Urothelium cell line (cell line): ENCODE data around the gene MICAL2.

Experiments used
- DNase-seq: peaks from one replicate; pipeline ENCODE4 v3.0.0; 2011; ENCODE audit warnings: low spot score, mixed read lengths
- FAIRE-seq: peaks from 2 replicates; lab custom pipeline; 2011; peaks lifted over from hg19 to GRCh38; lab: Jason Lieb, UNC

Gene MICAL2

DNA sequence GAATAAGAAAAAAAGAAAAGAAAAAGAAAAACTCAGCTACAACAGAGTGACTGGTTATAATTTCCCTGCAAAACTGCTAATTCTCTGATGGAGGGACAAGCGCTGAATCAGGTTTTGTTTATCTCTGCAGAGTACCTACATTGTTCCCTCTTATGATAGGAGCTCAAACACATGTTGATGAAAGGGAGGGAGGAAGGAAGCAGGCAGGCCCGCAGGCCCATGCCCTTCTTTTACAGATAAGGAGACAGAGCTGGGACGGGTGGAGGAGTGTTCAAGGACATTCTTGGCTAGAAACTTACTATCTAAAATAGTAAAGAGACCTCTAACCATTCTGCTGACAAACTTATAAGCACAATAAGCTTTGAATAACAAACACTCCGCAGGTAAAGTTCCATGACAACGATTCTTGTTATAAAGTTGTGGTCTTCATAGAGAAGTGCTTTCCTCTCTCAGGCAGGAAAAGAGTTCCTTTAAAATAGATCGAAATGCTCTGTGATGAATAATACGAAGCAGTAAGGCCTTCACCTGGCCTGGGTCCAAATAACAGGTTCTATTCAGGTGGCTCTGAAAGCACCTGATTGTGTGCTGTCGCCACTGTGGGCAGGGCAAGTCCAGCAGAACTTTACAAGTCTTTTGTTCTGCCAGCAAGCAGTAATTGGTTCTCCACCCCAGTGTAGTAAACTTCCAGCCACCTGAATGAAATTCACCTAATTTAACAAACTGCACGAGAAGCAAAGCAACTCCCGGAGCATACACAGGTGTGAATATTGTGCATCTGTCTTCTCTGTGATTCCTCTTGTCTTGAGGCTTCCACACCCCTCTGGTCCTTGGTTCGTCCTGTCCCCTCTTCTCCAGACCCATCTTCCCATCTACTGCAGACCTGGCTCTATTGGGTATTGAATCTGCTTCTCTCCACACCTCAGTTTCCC, 15.3 kb upstream of the MICAL2 start:
- FAIRE-seq (no peak), DNase-seq (no peak)

DNA sequence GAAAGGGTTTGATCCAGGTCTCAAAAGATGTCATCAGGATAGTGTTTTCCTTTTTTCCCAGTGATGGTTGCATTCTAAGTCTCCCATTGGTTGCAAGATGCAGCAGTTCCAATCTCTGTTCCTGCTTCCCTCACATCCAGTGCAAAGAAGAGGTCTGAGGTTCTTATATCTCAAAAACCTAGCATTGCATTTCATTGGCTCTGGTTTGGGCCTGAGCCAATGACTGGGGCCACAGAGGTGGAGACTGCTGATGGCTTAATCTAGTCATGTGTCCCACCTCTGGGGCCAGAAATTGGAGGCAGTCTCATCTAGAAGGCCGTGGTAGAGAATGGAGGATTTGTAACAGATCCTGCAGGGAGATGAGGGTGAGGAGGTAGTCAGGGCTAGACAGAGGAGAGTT, 13.2 kb upstream of the MICAL2 start:
- FAIRE-seq (no peak), DNase-seq (no peak)

DNA sequence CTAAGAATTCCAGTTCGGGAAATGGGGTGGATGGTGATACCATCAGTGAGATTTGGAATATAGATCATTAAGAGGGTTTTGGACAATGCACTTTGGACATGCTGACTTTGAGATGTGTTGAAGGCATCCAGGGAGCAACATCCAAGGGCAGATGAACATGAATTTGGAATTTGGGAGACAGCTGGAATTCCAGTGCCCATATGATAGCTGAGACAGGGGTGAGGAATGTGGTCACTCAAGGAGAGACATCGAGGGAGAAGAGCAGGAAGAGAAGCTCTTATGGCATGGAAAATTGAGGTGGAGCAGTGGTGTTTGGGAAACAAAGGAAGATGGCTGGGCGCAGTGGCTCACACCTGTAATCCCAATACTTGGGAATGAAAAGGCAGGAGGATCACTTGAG, 11.8 kb upstream of the MICAL2 start:
- DNase-seq = no peak
- FAIRE-seq = no peak

DNA sequence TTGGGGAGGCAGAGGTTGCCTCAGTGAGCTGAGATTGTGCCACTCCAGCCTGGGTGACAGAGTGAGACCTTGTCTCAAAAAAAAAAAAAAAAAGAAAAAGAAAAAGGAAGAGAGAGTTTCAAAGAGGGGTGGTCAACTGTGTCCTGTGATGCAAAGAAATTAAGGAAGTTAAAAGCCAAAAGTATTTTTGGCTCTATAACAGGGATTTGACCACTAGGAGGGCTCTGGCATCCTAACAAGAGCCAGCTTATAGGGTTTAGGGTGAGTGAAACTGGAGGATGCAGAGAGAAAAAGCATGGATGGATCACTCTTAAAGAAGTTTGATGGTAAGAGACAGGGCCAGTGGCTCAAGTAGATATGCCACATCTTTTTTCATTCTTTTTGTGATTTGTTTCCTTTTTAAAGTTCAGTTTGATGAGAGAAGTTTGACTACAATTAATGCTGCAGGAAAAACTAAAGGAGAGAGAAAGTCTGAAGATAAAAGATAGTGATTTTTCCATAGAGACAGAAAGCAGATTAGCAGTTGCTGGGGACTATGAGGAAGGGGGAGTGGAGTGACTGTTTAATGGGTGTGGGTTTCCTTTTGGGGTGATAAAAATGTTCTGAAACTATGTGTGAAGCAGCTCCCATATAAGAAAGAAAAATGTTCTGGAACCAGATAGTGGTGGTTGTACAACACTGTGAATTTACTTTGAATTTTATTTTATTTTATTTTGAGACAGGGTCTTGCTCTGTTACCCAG, 11.1 kb upstream of the MICAL2 start:
- FAIRE-seq = no peak
- no peak for DNase-seq

DNA sequence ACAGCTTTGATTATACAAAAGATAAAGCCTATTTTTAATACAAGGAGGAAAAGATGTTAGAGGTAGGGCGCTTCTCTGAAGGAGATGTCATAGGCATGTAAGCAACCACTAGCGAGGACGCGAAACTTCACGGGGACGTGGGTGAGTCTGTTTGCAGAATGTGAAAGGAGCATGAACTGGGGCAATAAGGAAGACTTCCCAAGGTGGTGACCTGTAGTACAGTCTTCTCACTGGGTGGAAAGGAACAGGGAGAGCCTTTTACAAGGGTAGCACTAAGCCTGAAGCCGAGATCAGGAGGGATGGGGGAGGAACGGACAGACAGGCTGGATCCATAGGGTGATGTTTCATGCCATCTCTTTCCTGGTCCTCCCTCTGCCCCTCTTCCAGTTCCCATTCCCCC, 10.0 kb upstream of the MICAL2 start:
- no peak for FAIRE-seq
- DNase-seq = no peak

DNA sequence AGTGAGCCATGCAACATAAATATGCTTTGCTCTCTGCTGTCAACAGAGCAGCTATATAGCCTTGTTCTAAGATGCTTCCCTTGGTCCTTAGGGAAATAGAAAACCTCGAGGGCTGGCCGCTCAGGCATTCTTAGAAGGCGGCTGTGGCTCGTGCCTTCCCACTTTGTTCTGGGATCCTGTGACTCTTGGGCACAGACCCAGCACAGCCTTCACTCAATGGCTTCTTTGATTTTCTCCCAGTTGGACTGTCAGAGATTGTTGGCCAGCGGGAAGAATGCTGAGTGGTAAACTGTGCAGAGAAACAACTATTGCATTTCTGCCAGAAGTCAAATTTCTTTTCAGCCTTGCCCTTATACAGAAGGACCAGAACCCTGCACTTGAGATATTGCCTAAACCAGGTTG, 9.5 kb upstream of the MICAL2 start:
- no peak for DNase-seq

DNA sequence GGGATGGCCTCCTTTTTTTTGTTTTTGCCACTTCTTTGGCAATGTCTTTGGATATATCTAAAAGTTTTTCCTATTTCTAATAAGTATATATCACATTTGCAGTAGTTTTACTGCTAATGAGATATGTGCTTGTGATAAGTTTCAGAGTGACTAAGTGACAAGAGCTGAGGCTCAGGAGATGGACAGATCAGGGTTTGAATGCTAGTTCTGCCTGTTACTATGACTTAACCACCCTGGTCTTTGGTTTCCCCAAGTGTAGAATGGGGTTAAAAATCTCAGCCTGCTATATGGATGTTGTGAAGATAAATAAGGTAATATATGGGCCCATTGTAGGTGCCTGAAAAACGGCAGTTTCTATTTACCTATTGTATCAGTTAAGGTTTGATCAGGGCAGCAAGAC, 9.1 kb upstream of the MICAL2 start:
- DNase-seq (no peak), FAIRE-seq (no peak)

More for the DNA sequence above, 9.5 kb upstream of the MICAL2 start:
- FAIRE-seq = no peak

DNA sequence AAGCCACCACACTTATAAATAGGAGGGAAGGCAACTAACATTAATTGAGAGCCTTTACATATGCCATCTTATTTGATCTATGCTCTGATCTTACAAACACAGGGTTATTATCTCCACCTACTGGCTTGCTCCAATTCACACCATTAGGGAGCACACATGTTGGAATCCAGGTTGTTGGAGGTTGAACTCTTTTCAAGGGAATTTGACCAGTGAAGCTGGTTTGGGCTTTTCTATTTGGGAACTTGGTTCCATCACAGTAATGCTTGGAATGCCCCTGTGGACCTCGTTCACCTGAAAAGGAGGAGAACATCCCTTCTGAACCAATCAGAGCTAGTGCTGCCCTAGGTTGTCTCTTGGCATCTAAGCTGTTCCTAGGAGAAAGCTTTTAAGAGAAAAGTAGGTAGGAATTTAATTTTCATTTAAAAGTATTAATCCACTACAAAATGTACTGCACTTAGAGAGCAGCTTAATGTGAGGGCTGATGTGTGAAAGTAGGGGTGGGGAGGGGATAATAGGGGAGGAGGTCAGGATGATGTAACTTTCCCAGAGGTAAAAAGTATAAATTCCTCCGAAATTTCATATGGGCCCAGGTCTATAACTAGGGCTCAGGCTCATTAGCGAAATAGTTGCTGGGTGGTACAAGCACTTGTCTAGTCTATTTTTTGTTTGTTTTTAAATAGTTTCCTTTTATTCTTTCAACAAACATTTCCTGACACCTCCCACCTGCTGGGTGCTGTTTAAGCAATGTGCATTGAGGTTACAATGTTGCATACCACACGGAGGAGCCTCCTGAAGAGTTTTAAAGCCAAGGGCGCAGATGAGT, 7.6 kb upstream of the MICAL2 start:
- FAIRE-seq (no peak), DNase-seq (no peak)

DNA sequence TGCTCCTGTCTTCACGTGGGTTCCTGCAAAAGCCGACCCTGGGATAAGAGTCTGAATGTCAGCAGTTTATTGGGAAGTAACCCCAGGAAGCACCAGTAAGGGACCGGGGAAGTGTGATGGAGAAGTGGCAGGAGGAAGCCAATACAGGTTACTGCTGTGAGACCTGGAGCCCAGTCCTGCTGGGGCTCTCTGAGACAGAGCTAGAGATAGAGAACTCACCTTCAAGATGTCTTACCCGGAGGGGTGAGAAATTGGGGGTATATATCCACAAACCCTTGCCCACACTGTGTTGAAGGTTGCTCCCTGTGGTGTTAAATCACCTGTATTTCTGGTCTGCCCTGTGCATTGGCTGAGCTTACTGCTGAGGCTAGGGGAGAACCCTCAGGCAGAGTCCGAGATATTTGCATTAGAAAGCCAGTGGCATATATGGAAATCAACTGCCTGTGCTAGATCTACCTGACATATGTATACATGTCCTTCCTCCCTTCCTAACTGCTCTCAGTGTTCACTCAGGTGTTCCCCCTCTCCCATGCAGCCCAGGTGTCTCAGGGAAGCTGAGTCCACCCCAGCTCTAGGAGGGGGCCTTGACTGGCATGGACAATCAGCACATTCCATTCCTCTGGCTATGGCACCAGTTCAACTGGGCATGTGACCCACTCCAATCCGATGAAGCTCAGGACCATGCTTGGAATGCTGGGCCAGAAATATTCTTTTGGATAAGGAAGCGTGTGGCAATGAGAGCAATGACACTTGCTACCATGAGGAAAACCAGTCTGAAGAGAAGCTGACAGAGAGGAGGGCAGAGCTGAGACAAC, 6.8 kb upstream of the MICAL2 start:
- DNase-seq (no peak), FAIRE-seq (no peak)

DNA sequence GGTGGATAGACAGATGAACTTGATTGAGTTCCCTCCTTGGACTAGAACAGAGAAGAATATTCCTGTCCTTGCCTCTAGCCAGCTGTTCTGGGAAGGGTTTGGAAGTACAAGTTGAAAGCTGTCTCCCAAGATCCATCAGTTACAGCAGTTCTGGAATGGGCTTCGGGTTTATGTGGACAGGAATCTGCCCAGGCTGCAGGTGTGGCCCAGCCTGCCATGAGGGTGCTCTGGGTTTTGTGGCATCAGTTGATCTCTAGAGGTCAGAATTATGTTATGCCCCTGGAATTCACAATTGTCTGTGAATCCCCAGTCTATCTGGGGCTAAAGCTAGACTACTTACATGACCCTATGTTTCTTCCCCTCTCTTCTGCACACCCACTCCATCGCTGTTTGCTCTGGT, 4.9 kb upstream of the MICAL2 start:
- FAIRE-seq = no peak

DNA sequence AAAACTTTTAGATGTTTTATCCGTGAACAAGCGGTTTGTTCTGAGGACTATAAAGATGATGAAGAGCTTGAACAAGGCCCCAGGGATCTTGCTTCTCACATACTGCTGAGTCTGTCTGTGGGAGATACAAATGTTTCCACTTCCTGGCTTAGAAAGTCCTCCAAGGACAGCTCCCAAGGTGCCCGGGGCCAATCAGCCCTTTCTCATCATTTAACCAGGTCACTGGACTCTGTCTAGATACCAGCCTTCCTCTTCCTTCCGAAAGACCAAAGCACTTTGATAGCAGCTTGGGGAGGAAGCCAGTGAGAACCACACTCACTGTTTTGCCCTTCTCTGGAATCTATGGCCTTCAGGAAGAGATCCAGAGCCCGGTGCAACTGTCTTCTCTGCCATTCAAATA, 4.3 kb upstream of the MICAL2 start:
- DNase-seq = no peak
- FAIRE-seq = no peak

More for the DNA sequence above, 4.9 kb upstream of the MICAL2 start:
- no peak for DNase-seq

DNA sequence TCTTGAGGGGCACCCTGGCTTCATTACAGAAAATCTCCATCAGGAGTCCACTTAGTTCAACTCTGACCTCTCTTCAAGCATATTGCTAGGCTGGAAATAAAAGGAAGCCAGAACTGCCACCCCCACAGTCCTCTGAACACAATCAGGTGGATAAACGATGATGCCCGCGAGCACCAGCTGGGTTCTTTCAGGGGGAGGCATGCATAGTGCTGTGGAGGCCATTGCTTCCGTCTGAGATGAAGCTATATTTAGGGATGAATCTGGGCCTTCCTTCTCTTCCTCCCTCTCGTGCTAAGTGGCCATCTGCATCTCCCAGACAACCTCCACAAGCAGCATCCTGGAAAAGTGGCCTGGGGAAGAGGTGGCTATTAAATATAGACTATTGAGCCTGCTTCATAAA, 3.9 kb upstream of the MICAL2 start:
- FAIRE-seq = no peak
- DNase-seq = no peak

DNA sequence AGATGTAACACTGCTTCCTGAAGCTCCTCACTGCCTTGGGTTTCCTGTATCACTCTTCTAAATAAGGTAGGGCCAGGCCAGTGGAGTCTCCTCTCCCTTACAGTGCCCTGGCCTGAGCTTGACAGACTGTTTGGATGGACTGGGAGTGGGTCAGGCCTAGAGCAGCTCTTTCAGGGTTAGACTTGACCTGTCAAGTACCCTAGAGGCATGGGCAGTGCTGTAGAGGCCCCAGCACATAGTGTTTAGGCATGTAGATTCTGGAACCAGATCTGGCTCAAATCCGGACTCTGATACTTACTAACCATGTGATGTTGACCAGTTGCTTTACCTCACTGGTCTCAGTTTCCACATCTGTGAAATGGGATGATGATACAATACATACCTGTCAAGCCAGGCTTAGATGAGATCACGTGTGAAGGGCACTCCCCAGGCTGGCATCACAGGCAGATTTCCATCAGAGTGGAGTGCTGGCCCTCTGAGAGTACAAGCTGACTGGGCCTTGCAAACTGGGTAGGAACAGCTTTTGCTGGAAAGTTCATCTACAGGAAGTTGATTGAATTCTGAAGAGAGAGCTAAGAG, 1.4 kb upstream of the MICAL2 start:
- DNase-seq (no peak), FAIRE-seq (no peak)

DNA sequence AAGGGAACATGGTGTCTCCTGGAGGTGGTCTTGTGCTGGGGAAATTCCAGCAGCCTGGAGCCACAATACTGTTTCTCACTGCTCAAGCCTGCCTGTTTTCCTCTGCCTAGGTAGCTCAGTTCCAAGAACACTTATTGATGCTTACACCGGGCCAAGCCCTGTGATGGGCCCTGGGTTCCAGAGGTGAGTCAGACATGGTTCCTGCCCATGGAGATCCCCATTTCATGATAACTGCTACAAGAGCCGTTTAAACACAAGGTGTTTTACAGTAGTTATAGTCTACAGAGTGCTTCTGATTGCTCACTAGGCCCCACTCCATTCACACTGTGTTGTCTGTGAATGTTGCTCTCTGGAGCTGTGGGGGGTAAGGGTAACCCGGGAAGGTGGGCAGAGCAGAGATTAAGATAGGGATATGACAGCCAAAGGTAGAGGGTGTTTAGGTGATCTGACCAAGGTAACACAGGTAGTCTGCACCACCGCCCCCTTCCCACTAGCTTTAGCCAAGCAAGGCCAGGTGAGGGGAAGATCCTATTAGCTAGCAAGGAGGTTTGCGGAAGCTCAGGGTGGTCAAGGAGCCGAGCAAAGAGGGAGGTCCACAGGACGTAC, 696 bp upstream of the MICAL2 start:
- DNase-seq = no peak
- no peak for FAIRE-seq

DNA sequence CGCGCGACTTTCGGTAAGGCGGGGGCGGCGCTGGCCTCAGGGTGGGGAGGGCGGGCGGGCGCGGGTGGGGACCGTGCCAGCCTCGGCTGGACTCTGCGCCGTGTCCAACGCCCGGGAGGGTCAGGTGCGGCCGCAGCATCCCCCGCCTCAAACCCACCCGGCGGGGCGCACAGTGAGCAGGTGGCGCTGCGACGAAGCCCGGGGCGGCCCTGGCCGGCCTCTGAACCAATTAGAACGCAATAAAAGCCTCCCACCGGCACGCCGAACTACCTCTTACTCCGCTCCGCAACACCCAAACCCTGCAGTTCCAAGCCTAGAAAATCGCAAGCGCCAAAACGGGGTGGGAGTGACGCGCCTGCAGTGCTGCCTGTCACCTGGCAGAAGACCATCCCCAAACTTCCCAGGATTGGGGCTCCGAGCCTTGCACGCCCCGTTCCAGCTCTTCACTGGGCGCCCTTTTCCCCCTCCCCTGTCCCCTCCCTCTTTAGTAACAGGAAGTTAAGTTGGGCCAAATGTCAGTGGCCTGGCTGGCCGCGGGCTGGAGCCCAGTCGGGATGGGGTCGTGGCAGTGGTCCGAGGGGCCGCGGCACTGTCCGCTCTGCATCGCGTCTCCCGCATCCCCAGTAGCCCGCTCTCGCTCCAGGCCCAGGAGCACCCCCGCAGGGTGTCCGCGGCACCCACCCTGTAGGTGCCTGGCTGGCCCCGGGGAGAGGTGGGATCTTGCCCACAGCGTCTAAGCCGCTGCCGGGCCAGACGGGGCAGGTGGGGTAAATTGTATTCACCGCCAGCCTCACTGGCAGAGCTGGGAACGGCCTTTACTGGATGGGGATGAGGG, 541 bp downstream of the MICAL2 start:
- peak; percentile 33 for DNase-seq
- FAIRE-seq = no peak

DNA sequence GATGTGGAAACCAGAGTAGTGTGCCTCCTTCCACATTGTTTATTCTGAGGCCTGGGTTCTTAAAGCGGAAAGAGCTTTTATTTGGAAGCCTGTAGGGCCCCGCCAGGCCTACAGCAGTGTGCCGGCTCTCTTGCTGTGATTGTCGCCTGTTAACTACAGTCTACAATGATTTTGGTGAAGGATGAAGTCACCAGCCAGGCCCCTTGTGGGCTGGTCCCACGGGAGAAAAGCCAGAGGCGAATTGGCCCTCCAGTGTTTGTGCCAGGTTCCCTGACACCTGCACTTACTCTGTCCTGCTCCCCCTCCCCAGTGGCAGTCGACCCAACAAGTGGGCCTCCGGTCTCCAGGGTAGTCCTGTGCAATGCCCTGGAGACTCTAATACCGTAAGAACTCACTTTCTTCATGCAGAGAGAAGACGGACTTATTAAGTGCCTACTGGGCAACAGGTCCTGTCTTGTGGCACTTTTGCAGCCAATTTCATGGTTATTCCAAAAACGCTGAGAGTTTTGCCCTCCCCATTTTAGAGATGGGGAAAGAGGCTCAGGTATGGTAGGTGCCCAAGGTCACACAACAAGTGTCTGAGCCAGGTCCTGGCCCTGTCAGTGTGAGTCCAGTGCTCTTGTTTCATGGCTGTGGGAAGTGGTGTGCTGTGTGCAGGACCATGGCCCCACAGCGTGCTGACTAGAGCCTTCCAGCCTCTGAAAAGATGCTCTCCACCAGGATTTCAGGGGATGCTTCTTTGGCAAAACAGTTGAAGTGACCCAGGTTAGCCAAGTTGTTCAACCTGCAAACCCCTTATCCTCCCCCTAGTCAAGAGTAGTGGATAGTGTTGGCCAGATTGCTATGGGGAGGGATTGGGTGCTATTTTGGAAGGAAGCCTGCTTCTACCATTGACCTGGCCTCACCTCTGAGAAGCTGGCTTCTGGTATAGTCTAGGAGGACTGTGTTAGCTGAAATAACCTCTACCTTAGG, 1.4 kb downstream of the MICAL2 start:
- DNase-seq (no peak), FAIRE-seq (no peak)

DNA sequence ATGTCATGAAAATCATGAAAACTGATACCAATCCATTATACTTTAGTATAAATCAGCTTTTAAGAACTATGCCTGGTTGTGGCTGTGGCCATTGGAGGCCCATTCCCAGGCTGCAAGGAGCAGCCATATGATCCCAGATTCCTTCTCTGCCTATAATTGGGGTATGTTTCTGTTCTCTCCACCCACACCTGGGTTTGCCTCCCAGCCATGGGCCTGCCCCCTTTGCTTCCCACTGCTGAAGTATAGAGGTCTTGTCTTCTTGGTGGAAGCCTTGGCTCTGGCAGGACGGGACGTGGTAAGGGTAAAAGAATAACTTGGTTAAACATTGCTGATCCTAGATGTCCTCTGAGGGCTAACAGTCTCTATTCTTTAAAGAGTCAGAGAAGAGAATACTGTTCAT, 2.4 kb downstream of the MICAL2 start:
- DNase-seq (no peak), FAIRE-seq (no peak)

DNA sequence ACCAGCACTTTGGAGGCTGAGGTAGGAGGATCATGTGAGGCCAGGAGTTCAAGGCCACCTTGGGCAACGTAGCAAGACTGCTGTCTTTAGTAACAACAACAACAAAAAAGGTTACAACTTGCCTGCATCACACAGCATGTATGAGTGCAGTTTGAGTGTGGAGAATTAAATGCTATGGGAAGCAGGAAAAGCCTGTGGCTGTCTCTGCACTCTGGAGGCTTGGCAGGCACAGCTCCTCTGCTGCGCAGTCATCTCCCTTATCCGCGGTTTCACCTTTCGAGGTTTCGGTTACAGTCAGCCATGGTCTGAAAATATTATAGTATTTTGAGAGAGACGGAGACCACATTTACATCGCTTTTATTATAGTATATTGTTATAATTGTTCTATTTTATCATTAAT, 2.9 kb downstream of the MICAL2 start:
- FAIRE-seq = no peak
- DNase-seq = no peak
